Esophagus muscularis mucosa (tissue), 4 donors: ENCODE results near the gene RPL13.

Experiments used
- CTCF ChIP-seq, 3 experiments: fragments of 200-600 bp in 2 of 3; fragments of 450-650 bp in 1 of 3; sonication (generic) in 2 of 3; IDR thresholded peaks; one replicate each; pipeline ENCODE4 v1.5.1; 2017 to 2019; ENCODE audit warnings: antibody characterized with exemption in 3 of 3, mild to moderate bottlenecking in 2 of 3, moderate library complexity in 1 of 3
- EP300 ChIP-seq: sonication (generic); formaldehyde crosslinking; IDR thresholded peaks from one replicate; pipeline ENCODE4 v1.6.1; 2017; ENCODE audit warnings: antibody characterized with exemption
- POLR2A ChIP-seq: fragments of 450-650 bp; IDR thresholded peaks from one replicate; pipeline ENCODE4 v1.6.1; 2017; ENCODE audit warnings: antibody characterized with exemption, moderate library complexity, mild to moderate bottlenecking, low read depth

DNA sequence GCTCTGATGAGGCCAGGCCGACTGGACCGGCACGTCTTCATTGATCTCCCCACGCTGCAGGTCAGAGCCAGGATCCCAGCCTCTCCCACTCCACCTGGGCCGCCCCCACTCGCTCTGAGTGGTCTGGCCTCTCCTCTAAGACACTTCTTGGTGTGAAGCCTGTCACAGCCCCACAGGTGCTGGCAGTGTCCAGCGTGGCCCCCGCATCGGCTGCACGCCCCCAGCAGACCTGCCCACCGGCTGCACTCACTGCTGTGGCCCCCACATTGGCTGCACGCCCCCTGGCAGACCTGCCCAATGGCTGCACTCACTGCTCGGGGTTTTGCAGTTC lies 15.8 kb upstream of the RPL13 start:
- no peak for TF ChIP-seq CTCF (IDR thresholded peaks at IDR 0.05)
- TF ChIP-seq POLR2A = no peak
- no peak for TF ChIP-seq EP300
